Measurements from ENCODE around the gene RHBDD1.

Gene RHBDD1

DNA sequence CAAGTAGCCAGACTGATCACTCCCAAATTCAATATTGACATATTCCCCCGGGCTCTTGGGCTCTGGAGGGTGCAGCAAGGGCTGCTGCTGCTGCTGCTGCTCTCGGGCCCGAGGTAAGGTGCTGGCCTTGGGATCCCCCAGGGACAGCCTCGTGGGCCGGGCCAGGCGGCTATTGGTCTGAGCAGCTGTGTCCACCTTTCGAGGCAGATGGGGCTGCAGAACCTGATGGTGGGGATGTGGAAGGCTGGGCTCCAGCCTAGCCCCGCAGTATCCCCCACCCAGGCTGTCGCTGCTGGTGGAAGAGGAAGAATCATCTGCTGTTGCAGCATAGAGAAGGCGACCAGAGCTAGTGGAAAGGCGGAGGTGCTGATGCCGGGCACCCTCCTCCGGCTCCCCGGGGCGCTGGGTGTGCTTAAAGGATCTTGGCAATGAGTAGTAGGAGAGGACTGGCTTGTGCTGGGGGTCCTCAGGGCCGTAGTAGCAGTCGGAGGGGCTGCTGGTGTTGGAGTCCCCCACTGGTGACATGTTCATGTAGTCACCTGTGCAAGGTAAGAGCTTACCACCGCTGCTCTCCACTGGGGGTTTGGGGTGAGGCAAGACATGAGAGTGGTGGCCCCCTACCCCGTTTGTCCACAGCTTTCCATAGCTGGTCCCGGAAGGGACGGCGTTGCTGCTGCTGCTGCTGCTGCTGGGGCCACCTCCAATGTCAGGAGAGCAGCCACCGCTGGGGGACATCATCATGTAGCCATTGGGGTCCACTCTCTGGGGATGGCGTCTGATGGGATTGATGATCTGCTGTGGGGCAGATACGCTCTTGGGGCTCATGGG is 39.6 kb upstream of the RHBDD1 start:
- TF ChIP-seq, protein P1, sequence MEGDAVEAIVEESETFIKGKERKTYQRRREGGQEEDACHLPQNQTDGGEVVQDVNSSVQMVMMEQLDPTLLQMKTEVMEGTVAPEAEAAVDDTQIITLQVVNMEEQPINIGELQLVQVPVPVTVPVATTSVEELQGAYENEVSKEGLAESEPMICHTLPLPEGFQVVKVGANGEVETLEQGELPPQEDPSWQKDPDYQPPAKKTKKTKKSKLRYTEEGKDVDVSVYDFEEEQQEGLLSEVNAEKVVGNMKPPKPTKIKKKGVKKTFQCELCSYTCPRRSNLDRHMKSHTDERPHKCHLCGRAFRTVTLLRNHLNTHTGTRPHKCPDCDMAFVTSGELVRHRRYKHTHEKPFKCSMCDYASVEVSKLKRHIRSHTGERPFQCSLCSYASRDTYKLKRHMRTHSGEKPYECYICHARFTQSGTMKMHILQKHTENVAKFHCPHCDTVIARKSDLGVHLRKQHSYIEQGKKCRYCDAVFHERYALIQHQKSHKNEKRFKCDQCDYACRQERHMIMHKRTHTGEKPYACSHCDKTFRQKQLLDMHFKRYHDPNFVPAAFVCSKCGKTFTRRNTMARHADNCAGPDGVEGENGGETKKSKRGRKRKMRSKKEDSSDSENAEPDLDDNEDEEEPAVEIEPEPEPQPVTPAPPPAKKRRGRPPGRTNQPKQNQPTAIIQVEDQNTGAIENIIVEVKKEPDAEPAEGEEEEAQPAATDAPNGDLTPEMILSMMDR (IDR thresholded peaks at IDR 0.05) = no peak
- Histone ChIP-seq H3K9ac (no peak overlapping the region), H3K79me2 (no peaks in the 10 kb centered on the region), H3K4me1 (peaks cover 8% of the 10 kb centered on the region), H2AFZ (no peak overlapping the region), H3K4me3 (ENCODE audit: low read depth, low read length) (no peak overlapping the region), H3K27me3 (ENCODE audit: control insufficient read depth, insufficient read depth, low read length) (no peaks in the 10 kb centered on the region), H3K9me3 (ENCODE audit: control insufficient read depth, low read length) (no peaks in the 10 kb centered on the region), H3K36me3 (ENCODE audit: control insufficient read depth, insufficient read depth, low read length) (no peaks in the 10 kb centered on the region), H3K27ac (no peak overlapping the region), H3K4me2 (ENCODE audit: low read length) (no peak overlapping the region)

- H3K9ac ChIP-seq = no peak overlapping the region
These were observed 39.0 kb upstream of the RHBDD1 start for GRCh38 chr2:226796840-226797288.

GRCh38 chr2:226797289-226797988 is 38.4 kb upstream of the RHBDD1 start:
- Histone ChIP-seq H3K4me1 (peaks cover 4% of the 10 kb centered on the region), H3K9ac (no peak overlapping the region), H3K4me2 (ENCODE audit: low read length) (no peak overlapping the region), H3K9me3 (ENCODE audit: control insufficient read depth, low read length) (no peaks in the 10 kb centered on the region), H3K27ac (peak overlapping the region; percentile 80), H3K79me2 (no peaks in the 10 kb centered on the region), H3K27me3 (ENCODE audit: control insufficient read depth, insufficient read depth, low read length) (no peaks in the 10 kb centered on the region), H3K4me3 (ENCODE audit: low read depth, low read length) (no peak overlapping the region), H2AFZ (no peak overlapping the region), H3K36me3 (ENCODE audit: control insufficient read depth, insufficient read depth, low read length) (no peaks in the 10 kb centered on the region)
- TF ChIP-seq, protein P1 (IDR thresholded peaks at IDR 0.05) = no peak

More at GRCh38 chr2:226796840-226797288, 39.0 kb upstream of the RHBDD1 start:
- TF ChIP-seq, protein P1 (IDR thresholded peaks at IDR 0.05) = peak; percentile 30
- Histone ChIP-seq H3K4me2 (ENCODE audit: low read length) (no peak overlapping the region), H3K4me3 (ENCODE audit: low read depth, low read length) (no peak overlapping the region), H3K4me1 (peaks cover 8% of the 10 kb centered on the region), H3K9me3 (ENCODE audit: control insufficient read depth, low read length) (no peaks in the 10 kb centered on the region), H3K79me2 (no peaks in the 10 kb centered on the region), H2AFZ (no peak overlapping the region), H3K36me3 (ENCODE audit: control insufficient read depth, insufficient read depth, low read length) (no peaks in the 10 kb centered on the region), H3K27ac (no peak overlapping the region), H3K27me3 (ENCODE audit: control insufficient read depth, insufficient read depth, low read length) (no peaks in the 10 kb centered on the region)

GRCh38 chr2:226797989-226798421 is 37.8 kb upstream of the RHBDD1 start:
- TF ChIP-seq, protein P1 (IDR thresholded peaks at IDR 0.05) = no peak
- peaks cover 4% of the 10 kb centered on the region for H3K4me1 ChIP-seq

More at GRCh38 chr2:226797989-226798421, 37.8 kb upstream of the RHBDD1 start:
- H3K9ac ChIP-seq = no peak overlapping the region
- H3K36me3 ChIP-seq (ENCODE audit: control insufficient read depth, insufficient read depth, low read length) = no peaks in the 10 kb centered on the region
- no peaks in the 10 kb centered on the region for H3K27me3 ChIP-seq (ENCODE audit: control insufficient read depth, insufficient read depth, low read length)
- peak overlapping the region; percentile 89 for H2AFZ ChIP-seq
- H3K27ac ChIP-seq = peak overlapping the region; percentile 80
- no peaks in the 10 kb centered on the region for H3K79me2 ChIP-seq
- H3K4me2 ChIP-seq (ENCODE audit: low read length) = no peak overlapping the region
- no peak overlapping the region for H3K4me3 ChIP-seq (ENCODE audit: low read depth, low read length)
- H3K9me3 ChIP-seq (ENCODE audit: control insufficient read depth, low read length) = no peaks in the 10 kb centered on the region
